ENCODE data around the gene SCD5.

SCD5 gene

DNA sequence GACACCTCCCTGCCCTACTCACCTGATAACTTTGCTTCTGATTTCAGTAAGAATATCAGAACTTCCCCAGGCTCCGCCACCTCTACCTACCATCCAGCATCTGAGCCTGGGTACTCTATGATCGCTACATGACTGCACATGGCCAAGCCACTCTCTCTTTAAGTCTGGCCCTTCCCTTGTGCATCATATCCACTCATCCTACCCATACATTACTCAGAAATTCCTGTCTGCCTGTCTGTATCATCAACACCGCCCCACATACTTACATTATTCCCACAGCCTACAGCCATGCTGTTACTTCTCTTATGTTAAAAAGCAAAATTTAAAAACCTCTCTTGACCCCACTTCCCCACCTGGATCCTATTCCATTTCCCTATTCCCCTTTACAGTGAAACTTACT lies 84.7 kb downstream of the SCD5 start:
- Histone ChIP-seq H3K9ac (no peak overlapping the region), H3K4me3 (ENCODE audit: low read depth, low read length) (no peak overlapping the region), H3K79me2 (no peaks in the 10 kb centered on the region), H3K4me2 (ENCODE audit: low read length) (no peak overlapping the region), H2AFZ (no peak overlapping the region), H3K36me3 (ENCODE audit: control insufficient read depth, insufficient read depth, low read length) (no peaks in the 10 kb centered on the region), H3K9me3 (ENCODE audit: control insufficient read depth, low read length) (no peaks in the 10 kb centered on the region), H3K27me3 (ENCODE audit: control insufficient read depth, insufficient read depth, low read length) (no peaks in the 10 kb centered on the region), H3K27ac (no peak overlapping the region), H3K4me1 (no peaks in the 10 kb centered on the region)
- TF ChIP-seq, protein P1, sequence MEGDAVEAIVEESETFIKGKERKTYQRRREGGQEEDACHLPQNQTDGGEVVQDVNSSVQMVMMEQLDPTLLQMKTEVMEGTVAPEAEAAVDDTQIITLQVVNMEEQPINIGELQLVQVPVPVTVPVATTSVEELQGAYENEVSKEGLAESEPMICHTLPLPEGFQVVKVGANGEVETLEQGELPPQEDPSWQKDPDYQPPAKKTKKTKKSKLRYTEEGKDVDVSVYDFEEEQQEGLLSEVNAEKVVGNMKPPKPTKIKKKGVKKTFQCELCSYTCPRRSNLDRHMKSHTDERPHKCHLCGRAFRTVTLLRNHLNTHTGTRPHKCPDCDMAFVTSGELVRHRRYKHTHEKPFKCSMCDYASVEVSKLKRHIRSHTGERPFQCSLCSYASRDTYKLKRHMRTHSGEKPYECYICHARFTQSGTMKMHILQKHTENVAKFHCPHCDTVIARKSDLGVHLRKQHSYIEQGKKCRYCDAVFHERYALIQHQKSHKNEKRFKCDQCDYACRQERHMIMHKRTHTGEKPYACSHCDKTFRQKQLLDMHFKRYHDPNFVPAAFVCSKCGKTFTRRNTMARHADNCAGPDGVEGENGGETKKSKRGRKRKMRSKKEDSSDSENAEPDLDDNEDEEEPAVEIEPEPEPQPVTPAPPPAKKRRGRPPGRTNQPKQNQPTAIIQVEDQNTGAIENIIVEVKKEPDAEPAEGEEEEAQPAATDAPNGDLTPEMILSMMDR (IDR thresholded peaks at IDR 0.05), result no peak

DNA sequence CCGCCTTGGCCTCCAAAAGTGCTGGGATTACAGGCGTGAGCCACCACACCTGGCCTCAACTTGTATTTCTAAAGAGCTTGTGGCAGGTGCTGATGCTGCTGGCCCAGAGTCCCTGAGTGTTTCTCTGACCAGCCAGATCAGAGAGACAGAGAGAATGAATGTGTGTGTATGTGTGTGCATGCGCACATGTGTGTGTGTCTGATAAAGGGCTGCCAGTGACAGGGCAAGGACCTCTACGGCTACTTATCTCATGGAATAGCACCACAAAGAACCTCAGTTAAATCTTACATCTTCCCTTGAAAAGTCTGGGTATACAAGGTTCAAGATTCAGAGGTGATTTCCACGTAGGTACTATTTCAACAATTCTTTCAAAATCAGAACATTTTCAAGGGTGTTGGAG lies 86.0 kb downstream of the SCD5 start:
- H3K4me1 ChIP-seq, result no peaks in the 10 kb centered on the region
- H3K4me2 ChIP-seq (ENCODE audit: low read length), result no peak overlapping the region
- H2AFZ ChIP-seq, result no peak overlapping the region
- H3K9me3 ChIP-seq (ENCODE audit: control insufficient read depth, low read length), result no peaks in the 10 kb centered on the region
- no peak overlapping the region for H3K27ac ChIP-seq
- no peaks in the 10 kb centered on the region for H3K27me3 ChIP-seq (ENCODE audit: control insufficient read depth, insufficient read depth, low read length)
- no peaks in the 10 kb centered on the region for H3K36me3 ChIP-seq (ENCODE audit: control insufficient read depth, insufficient read depth, low read length)
- no peak overlapping the region for H3K4me3 ChIP-seq (ENCODE audit: low read depth, low read length)
- H3K79me2 ChIP-seq, result no peaks in the 10 kb centered on the region
- TF ChIP-seq, protein P1 (IDR thresholded peaks at IDR 0.05), result no peak
- H3K9ac ChIP-seq, result no peak overlapping the region

DNA sequence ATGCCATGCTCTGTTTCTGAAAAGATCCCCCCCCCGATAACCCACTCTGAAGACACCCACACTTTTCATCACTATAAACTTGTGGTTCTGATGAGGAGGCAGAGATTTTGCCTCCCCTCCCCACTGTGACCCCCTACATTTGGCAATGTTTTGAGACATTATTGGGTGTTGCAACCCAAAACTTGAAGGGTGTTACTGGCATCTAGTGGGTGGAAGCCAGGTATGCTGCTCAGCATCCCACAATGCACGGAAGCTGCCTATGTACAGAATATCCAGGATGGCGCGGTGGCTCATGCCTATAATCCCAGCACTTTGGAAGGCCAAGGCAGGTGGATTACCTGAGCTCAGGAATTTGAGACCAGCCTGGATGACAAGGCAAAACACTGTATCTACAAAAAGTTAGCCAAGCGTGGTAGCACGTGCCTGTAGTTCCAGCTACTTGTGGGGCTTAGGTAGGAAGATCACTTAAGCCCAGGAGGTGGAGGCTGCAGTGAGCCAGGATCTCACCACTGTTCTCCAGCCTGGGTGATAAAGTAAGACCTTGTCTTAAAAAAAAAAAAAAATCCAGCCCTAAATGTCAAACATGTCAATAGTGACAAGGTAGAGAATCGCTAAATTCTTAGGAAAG lies 87.3 kb downstream of the SCD5 start:
- Histone ChIP-seq H3K9me3 (ENCODE audit: control insufficient read depth, low read length) (no peaks in the 10 kb centered on the region), H3K79me2 (no peaks in the 10 kb centered on the region), H3K27me3 (ENCODE audit: control insufficient read depth, insufficient read depth, low read length) (no peaks in the 10 kb centered on the region), H2AFZ (no peak overlapping the region), H3K4me3 (ENCODE audit: low read depth, low read length) (no peak overlapping the region), H3K4me1 (no peaks in the 10 kb centered on the region), H3K27ac (no peak overlapping the region), H3K4me2 (ENCODE audit: low read length) (no peak overlapping the region), H3K36me3 (ENCODE audit: control insufficient read depth, insufficient read depth, low read length) (no peaks in the 10 kb centered on the region), H3K9ac (no peak overlapping the region)
- TF ChIP-seq, protein P1 (IDR thresholded peaks at IDR 0.05), result no peak

DNA sequence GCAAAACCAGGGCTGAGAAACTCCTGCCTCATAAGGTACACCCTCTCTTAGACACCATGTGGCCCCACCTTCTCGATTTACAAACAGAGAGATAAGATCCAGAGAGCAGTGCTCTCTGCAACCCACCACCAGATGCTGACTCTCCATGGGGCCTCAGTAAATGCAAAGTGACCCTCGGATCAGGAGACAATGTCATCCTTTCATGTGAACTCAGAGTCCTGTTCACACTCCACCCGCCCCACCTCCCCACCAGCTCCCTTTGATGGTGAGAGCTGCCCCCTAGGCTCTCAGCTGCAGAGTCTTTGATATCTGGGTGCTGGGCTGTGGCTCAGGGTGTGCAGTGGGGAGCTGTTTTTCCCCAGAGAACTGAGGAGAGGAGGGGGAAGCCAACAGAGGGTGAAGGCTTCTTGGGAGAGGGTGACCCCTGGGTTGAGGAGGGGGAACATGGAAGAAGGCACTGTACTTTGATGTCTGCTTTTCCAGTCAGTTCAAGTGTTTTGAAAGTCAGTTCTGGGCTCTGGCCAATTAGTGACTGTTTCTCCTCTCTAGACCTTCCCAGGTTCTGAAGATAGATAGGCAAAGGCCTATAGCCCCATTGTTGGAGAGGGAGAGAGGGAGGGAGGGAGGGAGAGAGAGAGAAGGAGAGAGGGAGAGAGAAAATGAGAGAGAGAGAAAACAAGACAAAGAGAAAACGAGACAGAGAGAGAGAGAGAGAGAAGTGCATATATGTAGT lies 88.2 kb downstream of the SCD5 start:
- Histone ChIP-seq H3K9ac (no peak overlapping the region), H3K4me1 (peaks cover 5% of the 10 kb centered on the region), H3K4me2 (ENCODE audit: low read length) (no peak overlapping the region), H3K4me3 (ENCODE audit: low read depth, low read length) (no peak overlapping the region), H3K27me3 (ENCODE audit: control insufficient read depth, insufficient read depth, low read length) (no peaks in the 10 kb centered on the region), H2AFZ (no peak overlapping the region), H3K79me2 (no peaks in the 10 kb centered on the region), H3K36me3 (ENCODE audit: control insufficient read depth, insufficient read depth, low read length) (no peaks in the 10 kb centered on the region), H3K9me3 (ENCODE audit: control insufficient read depth, low read length) (no peaks in the 10 kb centered on the region), H3K27ac (no peak overlapping the region)
- TF ChIP-seq, protein P1 (IDR thresholded peaks at IDR 0.05), result no peak

DNA sequence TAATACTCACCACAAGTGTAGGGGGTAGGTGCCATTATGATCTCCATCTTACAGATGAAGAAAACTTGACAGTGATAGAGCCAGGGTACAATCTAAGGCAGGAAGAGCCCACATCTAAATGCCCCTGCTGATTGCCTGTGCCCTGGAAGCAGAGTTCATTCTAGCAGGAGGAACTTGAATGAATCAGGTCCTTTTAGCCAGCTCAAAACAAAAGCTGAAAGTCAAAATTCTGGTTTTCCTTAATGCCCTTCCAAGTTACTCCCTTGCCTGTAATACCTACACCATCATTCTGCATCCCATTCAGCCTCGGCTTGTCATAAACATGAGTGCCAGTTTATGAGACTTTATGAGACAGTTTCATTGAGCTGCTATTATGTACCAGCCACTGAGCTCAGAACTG lies 89.6 kb downstream of the SCD5 start:
- Histone ChIP-seq H3K4me2 (ENCODE audit: low read length) (no peak overlapping the region), H3K27ac (no peak overlapping the region), H3K79me2 (no peaks in the 10 kb centered on the region), H3K36me3 (ENCODE audit: control insufficient read depth, insufficient read depth, low read length) (no peaks in the 10 kb centered on the region), H2AFZ (no peak overlapping the region), H3K9me3 (ENCODE audit: control insufficient read depth, low read length) (no peaks in the 10 kb centered on the region), H3K4me3 (ENCODE audit: low read depth, low read length) (no peak overlapping the region), H3K4me1 (peaks cover 5% of the 10 kb centered on the region), H3K27me3 (ENCODE audit: control insufficient read depth, insufficient read depth, low read length) (no peaks in the 10 kb centered on the region), H3K9ac (no peak overlapping the region)
- TF ChIP-seq, protein P1 (IDR thresholded peaks at IDR 0.05), result no peak

Measured in parathyroid adenoma (tissue), 2 donors.